Medulla oblongata (tissue), 1 donor: ENCODE data around the gene PARD6A.

Experiments used
- DNase-seq: peaks from one replicate; pipeline ENCODE4 v3.0.0-alpha.2; 2015; ENCODE audit errors: extremely low spot score

The PARD6A gene

DNA sequence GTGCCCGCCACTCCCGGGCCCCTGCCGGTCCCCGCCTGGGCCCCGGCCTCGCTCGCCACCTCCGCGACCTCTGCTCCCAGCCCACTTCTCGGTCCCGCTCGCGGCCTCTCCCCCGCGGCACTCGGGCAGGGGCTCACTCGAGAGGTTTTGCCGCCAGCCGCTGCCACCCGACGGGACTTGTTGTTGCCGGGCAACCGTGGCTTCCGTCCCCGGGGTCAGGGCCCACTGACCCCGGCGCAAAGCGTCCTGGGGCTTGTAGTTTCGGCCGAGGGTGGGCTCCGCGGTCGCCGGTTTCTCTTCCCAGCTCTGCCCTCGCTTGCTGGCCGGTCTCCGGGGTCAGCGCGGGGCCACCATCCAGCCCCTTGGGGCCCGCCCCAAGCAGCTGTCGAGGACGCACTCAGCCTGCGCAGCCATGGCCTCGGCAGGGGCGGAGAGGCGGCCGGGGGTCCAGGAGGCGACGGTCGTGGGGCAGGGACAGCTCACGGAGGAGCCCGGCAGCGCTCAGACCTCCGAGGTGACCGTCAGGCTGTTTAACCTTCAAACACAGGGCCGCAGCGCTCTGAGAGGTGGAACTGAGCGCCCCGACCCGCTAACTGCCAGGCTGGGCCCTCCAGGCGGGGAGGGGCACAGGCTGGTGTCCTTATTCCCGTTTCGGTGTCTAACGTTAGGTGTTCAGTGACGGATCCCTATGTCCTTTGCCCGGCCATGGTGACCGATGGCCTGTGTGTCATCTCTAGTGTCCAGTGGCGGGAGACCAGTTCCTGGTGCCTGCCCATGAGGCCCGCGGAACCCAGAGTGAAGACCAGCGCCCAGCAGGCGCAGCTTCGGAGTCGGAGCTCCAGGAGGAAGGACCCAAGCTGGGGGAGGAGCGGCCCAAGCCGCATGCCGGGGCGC is 6.0 kb downstream of the PARD6A start, which contains the start of the genes C16orf86 and ENKD1:
Gene C16orf86 (plus strand): TSS at position 256 of the 894 bp plus-strand sequence. CDS start 157 bp downstream, at position 413.
Gene ENKD1 (minus strand): TSS at position 192 of the 894 bp plus-strand sequence. CDS start 308 bp downstream, outside the sequence.
- DNase-seq, result peak; percentile 91

DNA sequence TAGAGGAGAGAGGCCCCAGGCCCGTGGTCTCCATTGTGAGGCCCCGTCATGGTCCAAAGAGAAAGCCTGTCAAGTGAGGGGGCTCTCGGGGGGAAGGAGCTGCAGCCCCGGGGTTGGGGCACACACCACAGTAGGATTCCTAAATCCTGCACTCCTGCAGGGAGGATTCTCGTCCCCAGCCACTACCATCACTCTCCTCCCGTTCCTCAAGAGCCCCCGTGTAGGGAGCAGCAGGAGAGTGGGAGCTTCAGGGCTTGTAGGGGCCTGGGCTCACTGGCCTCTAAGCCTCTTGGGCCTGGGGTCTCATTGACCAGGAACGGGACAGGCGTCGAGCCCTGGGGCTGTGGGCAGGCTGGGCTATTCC is 6.7 kb downstream of the PARD6A start:
- no peak for DNase-seq

DNA sequence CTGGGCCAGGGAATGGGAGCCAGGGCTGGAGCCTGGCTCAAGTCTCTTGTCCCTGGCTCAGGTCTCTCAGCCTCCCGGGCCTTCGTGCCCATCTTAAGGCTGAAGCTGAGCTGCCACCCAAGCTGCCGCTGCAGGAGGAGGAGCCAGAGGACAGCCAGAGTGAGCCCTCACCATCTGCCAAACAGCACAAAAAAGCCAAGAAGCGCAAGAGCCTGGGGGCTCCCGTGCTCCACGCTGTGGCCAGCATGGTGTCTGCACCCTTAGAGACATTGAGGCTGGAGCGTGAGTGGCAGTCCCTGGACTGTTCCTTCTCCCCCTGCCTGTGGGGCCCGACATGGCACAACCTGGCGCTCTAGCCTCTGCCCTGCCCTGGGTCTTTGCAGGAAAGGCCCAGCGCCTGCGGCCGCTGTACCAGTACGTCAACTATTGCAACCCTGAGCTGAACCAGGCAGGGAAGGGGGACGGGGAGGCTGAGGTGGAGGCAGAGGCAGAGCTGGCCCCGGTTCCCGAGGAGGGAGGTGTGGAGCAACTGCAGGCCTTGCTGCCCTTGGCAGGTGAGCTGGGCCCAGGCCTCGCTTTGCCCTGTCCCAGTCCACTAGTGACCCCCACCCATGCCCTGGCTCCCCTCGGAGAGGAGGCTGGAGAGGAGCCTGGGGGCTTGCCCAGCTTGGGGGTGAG is 7.2 kb downstream of the PARD6A start:
- peak; percentile 94 for DNase-seq

- no peak for DNase-seq
Measured at GRCh38 chr16:67668495-67669157, 7.9 kb downstream of the PARD6A start.

GRCh38 chr16:67669499-67670101 is 8.8 kb downstream of the PARD6A start:
- DNase-seq, result no peak

- no peak for DNase-seq
Measured at GRCh38 chr16:67672306-67672705, 11.5 kb downstream of the PARD6A start.

GRCh38 chr16:67672739-67673662 is 12.2 kb downstream of the PARD6A start:
- DNase-seq, result peak; percentile 75

DNA sequence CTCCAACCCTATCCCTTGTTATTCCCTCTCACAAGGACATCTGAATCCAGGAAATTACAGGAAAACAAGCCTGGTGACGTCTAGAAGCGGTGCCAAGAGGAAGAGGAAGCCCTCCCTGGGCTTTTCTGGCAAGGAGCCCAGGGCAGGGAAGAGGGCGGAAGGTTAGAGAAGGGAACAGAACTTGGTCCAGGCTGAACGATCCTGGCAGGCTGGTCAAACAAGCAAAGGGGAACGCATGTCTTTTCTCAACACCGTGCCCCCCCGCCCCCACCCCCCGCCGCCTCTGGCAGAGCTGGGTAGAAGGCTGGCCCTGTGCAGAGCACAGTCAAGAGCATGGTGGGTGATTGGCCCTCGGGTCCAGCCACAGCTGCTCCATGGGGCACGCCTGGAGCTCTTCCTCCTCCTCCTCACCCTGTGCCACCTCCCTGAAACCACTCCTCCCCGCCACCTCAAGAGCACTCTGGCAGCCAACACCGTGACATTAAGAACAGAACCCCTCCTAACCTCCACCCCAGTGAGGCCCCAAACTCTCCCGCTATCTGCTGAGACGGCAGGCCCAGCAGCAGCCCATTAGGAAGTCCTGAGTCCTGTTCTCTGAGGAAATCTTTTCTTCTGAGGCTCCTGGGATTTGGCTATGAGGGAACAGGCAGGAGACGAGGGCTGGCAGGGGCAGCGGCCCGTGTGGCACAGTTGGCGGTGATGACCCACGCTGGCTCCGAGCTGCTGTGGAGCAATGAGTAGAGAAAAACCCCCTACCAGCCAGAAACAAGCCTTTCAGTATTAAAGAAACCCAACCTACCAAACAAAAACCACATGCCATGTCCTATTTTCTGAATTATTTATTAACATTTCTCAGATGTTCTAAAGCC is 13.2 kb downstream of the PARD6A start:
- peak; percentile 81 for DNase-seq

- DNase-seq, result no peak
Measured at GRCh38 chr16:67674851-67675578, 14.3 kb downstream of the PARD6A start.

- DNase-seq, result no peak
Measured at GRCh38 chr16:67675579-67675935, 14.8 kb downstream of the PARD6A start.

DNA sequence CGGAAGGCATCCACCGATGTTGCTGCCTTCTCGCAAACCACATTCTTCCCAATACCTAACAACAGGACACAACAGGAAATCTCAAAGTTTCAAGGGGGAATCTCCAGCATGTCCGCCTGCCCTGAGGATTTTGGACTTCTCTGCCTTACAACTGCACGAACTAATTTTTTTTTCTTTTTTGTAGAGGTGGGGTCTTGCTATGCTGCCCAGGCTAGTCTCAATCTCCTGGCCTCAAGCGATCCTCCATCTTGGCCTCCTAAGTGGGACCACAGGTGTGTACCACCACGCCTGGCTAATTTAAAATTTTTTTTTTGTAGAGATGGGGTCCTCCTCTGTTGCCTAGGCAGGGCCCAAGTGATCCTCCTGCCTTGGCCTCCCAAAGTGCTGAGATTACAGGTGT is 15.2 kb downstream of the PARD6A start:
- DNase-seq, result no peak

DNA sequence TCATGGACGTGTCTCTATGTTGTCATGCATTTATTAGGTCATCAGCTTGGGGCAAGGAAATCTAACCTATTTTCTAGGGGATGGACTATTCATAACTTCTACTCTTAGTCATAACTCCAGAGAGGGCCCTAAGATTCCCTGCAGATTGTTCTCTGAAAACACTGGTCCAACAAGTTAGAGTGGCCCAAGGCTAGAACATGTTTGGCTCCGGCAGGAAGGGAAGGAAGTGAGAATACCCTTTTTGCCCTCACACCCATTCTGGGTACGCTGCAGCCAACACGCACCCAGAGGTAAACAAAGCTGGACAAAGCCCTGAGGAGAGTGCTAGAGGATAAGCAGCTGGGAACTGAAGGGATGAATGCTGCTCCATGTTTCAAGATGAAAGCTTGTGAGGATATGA is 15.8 kb downstream of the PARD6A start:
- no peak for DNase-seq

DNA sequence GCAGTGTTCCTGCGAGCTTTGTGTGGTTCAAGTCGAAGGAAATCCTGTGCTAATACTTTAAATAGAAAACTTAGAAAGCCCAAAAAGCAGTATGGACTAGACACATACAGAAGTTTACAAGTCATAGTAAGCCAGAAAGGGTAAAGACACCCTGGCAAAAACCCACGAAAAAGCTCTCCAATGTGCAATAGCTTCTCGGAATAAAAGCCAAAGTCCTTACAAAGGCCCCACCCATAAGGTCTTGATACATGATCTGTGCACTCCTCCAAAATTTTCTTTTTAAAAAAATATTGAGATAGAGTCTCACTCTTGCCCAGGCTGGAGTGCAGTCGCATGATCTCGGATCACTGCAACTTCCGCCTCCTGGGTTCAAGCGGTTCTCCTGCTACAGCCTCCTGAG is 16.2 kb downstream of the PARD6A start:
- no peak for DNase-seq

- DNase-seq, result no peak
Measured at GRCh38 chr16:67677712-67678111, 17.0 kb downstream of the PARD6A start.

- DNase-seq, result no peak
Measured at GRCh38 chr16:67678354-67679023, 17.7 kb downstream of the PARD6A start.

- DNase-seq, result no peak
Measured at GRCh38 chr16:67679935-67680897, 19.5 kb downstream of the PARD6A start.

GRCh38 chr16:67683767-67684166 is 23.0 kb downstream of the PARD6A start:
- no peak for DNase-seq
